A673 (cell line): ENCODE results near the gene EXOC2.

Experiments used
- EZH2 ChIP-seq: fragments of 200-600 bp; sonication (generic); IDR thresholded peaks from 2 replicates; pipeline ENCODE4 v1.6.1; 2017; ENCODE audit warnings: borderline replicate concordance, low read depth, mild to moderate bottlenecking, mixed read lengths, antibody characterized with exemption, low read length; ENCODE audit not compliant: poor library complexity, severe bottlenecking
- TF ChIP-seq, protein P1 (sequence below): fragments of 300-800, 200-600 bp; sonication (generic); conservative IDR thresholded peaks from 2 replicates; pipeline ENCODE4 v1.5.1; 2017; ENCODE audit warnings: low read depth, mild to moderate bottlenecking, antibody characterized with exemption, low read length, moderate library complexity, mixed read lengths

DNA sequence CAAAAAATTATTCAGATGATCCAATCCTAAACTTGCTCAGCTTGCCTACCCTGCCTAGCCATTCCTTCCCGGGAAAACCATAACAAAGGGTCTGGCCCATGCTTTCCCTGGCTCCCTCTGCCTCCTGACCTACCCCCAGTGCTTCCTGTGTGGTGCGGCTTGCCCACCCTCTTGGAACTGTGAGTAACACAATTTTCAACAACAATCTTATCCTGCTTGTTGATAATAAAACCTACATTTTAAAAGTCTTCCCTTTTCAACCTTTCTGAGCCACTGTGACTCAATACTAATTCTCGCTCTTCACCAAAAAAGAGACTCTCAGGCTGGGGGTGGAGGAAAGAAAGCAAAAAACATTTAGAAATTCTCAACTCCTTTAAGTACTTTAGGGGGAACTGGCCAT is 18.0 kb downstream of the EXOC2 start:
- TF ChIP-seq, protein P1, sequence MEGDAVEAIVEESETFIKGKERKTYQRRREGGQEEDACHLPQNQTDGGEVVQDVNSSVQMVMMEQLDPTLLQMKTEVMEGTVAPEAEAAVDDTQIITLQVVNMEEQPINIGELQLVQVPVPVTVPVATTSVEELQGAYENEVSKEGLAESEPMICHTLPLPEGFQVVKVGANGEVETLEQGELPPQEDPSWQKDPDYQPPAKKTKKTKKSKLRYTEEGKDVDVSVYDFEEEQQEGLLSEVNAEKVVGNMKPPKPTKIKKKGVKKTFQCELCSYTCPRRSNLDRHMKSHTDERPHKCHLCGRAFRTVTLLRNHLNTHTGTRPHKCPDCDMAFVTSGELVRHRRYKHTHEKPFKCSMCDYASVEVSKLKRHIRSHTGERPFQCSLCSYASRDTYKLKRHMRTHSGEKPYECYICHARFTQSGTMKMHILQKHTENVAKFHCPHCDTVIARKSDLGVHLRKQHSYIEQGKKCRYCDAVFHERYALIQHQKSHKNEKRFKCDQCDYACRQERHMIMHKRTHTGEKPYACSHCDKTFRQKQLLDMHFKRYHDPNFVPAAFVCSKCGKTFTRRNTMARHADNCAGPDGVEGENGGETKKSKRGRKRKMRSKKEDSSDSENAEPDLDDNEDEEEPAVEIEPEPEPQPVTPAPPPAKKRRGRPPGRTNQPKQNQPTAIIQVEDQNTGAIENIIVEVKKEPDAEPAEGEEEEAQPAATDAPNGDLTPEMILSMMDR = no peak
- TF ChIP-seq EZH2 = no peak
